ENCODE measurements around the gene CYGB.

DNA sequence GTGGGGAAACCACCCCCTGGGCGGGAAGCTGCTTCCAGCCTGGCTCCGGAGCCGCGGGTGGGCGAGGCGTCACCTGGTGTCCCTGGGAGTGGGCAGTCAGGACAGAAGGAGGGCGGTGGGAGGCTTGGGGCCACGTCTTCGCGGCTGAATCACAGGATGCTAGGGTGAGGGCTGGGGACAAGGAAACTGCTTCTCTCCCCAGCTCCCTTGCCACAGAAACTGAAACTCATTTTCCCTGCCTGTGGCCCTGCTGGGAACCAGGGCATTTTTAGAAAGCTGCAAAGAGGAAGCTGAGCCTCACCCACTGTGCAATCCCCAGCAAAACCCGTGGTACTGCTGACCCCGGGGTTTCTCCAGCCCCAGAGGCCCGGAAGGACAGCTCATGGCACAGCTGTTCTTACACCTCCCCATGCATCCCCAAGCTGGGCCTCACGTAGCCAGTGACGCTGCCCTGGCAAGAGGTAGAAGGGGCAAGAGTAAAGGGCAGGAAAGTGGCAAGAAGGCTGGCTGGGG is 44.5 kb downstream of the CYGB start:
- TF ChIP-seq CTCF (conservative IDR thresholded peaks at IDR 0.05; ENCODE audit: low read depth, low read length) (no peak), EZH2 (IDR thresholded peaks at IDR 0.05; ENCODE audit: borderline replicate concordance, low read depth, low read length, poor library complexity, severe bottlenecking) (no peak)

Data from A673 (cell line).